H54 (cell line): ENCODE measurements around the gene EPB41L5.

Experiments
- DNase-seq: peaks from one replicate; pipeline ENCODE4 v3.0.0; 2011; ENCODE audit warnings: low spot score, mixed read lengths; ENCODE audit not compliant: insufficient read length
- FAIRE-seq: peaks from 3 replicates; lab custom pipeline; 2011; peaks lifted over from hg19 to GRCh38; lab: Jason Lieb, UNC
- POLR2A ChIP-seq: IDR thresholded peaks from 2 replicates; pipeline ENCODE4 v1.6.1; 2011; ENCODE audit warnings: low read depth, mild to moderate bottlenecking, low read length

Gene EPB41L5

GRCh38 chr2:120222186-120223033 lies 209.5 kb downstream of the EPB41L5 start:
- no peak for TF ChIP-seq POLR2A
- no peak for FAIRE-seq
- no peak for DNase-seq

- FAIRE-seq (no peak), DNase-seq (peak; percentile 95)
- TF ChIP-seq POLR2A = peak; percentile 75; the same call in 1 of the 2 replicates
Measured at GRCh38 chr2:120223034-120223912, 210.4 kb downstream of the EPB41L5 start, which contains the start of gene TMEM185B. TSS of gene TMEM185B (minus strand) at chr2:120223400. CDS start at chr2:120222976, 424 bp downstream.

- TF ChIP-seq POLR2A = no peak
- DNase-seq (no peak), FAIRE-seq (no peak)
Measured at GRCh38 chr2:120224256-120224655, 211.4 kb downstream of the EPB41L5 start.

- TF ChIP-seq POLR2A = no peak
- FAIRE-seq (no peak), DNase-seq (no peak)
Measured at GRCh38 chr2:120224735-120225548, 212.1 kb downstream of the EPB41L5 start.

- DNase-seq (no peak), FAIRE-seq (no peak)
- TF ChIP-seq POLR2A = no peak
Measured at GRCh38 chr2:120225549-120226065, 212.7 kb downstream of the EPB41L5 start.

- no peak for TF ChIP-seq POLR2A
- FAIRE-seq (no peak), DNase-seq (no peak)
Measured at GRCh38 chr2:120226316-120226715, 213.4 kb downstream of the EPB41L5 start.

GRCh38 chr2:120227111-120227991 lies 214.5 kb downstream of the EPB41L5 start:
- no peak for DNase-seq
- no peak for FAIRE-seq
- no peak for TF ChIP-seq POLR2A

GRCh38 chr2:120228503-120228902 lies 215.6 kb downstream of the EPB41L5 start:
- TF ChIP-seq POLR2A = no peak
- no peak for FAIRE-seq

More at GRCh38 chr2:120228503-120228902, 215.6 kb downstream of the EPB41L5 start:
- DNase-seq = no peak
